ENCODE results near the gene TUBGCP6.

TUBGCP6 gene

DNA sequence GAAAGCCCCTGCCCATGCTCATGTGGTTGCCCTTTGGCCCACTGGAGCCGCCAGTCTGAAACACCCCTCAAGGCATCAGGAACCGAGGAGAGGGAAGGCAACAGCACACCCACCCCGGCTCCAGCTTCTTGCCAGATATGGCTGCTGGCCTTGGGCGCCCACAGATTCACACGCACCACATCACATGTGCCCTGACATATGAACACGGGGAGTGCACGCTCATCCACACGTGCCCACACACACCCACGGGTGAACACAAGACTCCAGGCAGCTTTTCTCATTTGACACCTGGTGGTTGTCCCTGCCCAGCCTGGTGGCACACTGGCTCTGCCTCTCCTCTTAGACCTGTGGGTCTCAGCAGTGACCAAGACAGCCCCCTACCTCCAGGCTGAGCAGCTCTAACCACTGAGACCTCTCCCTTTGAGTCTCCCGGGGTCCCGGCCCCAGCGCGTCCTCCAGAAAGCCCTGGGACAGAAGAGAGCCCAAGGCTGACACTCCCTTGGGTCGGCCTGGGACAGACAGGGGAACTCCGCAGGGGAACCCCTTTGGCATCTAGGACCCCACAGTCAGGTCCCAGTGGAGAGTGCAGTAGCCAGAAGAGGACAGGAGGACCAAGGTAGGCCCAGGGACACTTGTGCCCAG, 19.4 kb upstream of the TUBGCP6 start:
- no peak for DNase-seq

GRCh38 chr22:50262973-50263617, 18.3 kb upstream of the TUBGCP6 start:
- no peak for DNase-seq

- DNase-seq, result no peak
These were observed 17.7 kb upstream of the TUBGCP6 start for GRCh38 chr22:50262460-50262911.

DNA sequence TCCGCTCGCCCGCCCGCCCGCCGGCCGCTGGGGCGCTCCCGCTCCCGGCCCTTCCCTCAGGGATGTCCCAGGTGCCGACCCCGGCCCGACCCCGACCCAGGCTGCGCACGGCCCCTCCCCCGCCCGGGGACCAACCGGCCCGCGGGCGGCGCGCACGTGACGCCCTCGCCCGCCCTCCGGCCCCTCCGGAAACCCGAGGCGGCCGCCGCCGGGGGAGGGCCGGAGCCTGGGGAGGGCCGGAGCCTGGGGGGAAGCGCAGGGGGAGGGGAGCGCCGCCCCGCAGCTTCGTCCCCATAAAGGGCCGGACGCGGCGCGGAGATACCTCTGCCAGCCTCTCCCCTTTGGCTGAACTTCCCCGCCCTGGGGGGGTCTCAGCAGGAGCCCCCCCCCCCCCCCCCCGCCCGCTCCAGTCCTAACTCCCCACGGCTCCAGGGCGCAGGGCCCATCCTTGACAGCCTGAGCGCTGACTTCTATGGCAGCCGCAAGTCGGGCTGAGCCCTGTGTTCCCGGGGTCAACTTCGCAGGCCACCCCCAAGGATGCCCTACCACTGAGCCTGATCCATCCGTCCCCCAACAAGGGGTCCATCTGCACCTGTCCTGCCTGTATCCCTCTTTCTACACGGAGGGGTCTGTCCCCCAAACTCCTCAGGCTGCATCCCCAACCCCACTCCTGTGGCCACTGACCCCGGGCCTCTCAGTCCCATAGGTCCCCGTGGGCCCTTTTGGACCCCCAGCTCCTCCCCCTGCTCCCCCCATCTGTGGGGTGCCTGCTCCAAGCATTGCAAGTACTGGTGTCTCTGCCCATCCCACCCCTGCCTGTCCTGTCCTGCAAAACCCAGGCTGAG, 17.0 kb upstream of the TUBGCP6 start, which contains the start of gene MAPK12:
Gene MAPK12 (minus strand): TSS at position 69 of the 845 bp plus-strand sequence. CDS start 174 bp downstream, outside the sequence.
- DNase-seq, result no peak

DNA sequence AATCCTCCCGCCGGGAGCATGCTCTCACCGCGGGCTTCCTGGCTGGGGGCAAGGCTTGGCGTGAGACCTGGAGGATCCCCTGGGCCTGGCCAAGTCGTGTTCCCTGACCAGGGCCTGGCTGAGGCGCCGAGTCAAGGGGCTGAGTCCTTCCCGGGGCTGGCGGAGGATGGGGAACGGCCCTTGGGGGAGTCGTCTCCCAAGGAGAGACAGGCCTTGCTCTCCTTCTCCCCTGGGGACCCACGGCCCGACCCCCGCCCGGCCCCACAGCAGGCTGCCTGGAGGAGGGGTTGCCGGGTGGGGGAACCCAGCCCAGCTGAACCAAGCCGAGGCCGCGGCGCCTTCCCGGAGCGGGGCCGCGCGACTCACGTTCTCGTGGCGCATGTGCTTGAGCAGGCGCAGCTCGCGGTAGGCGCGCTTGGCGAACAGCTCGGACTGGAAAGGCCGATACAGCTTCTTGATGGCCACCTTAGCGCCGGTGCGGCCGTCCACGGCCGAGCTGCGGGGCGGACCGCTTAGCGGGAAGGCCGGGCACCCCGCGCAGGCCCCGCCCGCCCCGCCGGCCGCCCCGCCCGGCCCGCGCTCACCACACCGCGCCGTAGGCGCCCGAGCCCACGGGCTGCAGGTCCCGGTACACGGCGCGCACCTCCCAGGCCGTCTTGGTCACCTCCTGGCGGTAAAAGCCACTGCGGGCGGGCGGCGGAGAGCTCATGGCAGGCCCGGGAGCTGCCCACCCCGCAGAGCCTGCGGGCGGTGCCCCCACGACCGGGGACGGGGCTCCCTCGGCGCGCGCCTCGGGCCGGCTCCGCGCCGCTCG, 16.2 kb upstream of the TUBGCP6 start:
- DNase-seq, result no peak

GRCh38 chr22:50260434-50260800, 15.6 kb upstream of the TUBGCP6 start:
- no peak for DNase-seq

- no peak for DNase-seq
These were observed 14.5 kb upstream of the TUBGCP6 start for GRCh38 chr22:50259302-50259701.

DNA sequence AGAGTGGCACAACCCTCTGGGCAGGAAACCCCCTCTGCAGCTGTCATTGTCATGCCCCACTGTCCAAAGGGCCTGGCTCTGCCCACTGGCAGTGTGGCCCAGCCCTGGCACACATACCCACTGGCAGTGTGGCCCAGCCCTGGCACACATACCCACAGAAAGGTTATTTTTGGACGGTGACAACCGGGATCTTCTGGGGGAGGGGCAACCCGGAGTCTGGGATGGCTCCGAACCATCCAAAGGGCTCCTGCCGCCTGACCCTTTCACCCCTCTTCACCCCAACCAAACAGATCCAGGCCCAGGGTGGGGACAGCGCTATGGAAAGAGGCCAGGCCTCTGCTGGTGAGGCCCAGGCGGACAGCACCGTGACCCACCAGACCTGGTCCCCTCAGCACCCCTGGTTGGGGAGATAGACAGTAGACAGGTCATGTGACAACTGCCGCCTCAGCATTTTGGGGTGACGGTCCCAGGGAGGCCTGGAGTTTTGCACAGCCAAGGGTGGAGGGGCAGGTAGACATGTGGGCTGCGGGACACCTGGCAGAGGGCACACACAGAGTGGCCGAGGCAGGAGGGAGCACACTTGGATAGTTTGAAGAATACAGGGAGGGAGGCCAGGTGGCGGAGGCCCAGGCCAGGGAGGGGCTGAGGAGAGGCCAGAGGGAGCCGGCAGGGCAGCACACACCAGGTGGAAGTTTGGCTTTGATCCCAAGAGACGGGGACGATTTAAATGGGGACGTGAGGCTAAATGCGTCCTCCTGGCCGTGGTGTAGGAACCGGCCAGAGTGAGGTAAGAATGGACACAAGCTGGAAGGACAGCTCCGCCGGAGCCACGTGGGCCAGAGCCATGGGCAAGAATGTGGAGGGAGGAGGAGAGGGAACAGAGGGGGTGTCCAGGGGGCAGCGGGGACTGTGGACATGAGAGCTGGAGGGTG, 13.8 kb upstream of the TUBGCP6 start:
- no peak for DNase-seq

GRCh38 chr22:50257451-50258360, 12.9 kb upstream of the TUBGCP6 start:
- no peak for DNase-seq

DNA sequence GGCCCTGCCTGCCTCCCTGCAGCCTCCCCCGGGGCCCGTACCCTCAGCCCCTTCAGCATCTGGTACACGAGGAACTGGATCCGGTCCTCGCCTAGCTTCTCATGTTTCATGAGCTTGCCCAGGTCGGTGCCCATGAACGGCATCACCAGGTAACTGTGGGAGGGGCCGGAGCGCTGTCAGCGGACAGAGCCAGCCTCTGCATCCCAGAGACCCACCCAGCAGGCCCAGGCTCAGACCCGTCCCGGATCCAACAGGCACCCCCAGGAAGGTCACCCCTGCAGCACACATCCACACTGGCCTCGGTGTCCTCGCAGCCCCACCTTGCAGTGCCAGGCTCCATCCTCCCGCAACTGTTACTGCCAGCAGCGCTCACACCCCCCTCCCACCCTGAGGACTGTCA, 12.2 kb upstream of the TUBGCP6 start:
- DNase-seq, result no peak

GRCh38 chr22:50256258-50256862, 11.5 kb upstream of the TUBGCP6 start:
- no peak for DNase-seq

GRCh38 chr22:50255607-50256006, 10.8 kb upstream of the TUBGCP6 start:
- DNase-seq, result no peak

DNA sequence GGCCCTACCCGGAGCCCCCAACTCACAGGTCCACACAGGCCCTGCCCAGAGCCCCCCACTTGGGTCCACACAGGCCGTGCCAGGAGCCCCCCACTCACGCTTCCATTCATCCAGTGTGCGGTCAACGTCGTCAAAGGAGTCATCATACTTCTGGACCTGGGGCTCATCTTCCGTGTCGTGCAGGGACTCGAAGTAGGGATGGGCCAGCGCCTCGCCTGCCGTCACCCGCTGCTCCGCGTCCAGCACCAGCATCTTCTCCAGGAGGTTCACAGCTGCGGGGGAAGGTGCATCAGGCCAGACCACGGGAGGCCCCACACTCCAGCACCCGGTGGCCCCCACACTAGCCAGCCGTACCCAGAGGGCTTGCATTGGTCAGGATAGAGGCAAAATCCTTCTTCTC, 10.3 kb upstream of the TUBGCP6 start:
- DNase-seq, result no peak

DNA sequence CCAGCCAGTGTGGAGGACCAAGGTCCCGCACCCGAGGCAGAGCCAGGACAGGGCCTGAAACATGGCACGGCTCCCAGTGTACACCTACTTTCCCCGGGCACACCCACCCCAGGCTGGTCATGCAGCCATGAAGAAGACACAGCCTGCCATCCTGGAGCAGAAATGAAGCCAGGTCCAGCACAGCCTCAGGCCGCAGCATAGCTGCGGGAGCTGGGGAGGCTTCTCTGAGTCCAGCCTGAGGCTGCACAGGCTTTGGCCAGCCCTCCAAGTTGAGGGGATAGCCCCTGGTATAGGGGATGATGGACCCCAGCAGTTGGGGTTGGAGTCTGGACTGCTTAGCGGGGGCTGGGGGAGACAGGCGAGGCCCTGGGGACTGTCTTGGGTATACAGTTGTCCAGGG, 9.1 kb upstream of the TUBGCP6 start:
- no peak for DNase-seq

DNA sequence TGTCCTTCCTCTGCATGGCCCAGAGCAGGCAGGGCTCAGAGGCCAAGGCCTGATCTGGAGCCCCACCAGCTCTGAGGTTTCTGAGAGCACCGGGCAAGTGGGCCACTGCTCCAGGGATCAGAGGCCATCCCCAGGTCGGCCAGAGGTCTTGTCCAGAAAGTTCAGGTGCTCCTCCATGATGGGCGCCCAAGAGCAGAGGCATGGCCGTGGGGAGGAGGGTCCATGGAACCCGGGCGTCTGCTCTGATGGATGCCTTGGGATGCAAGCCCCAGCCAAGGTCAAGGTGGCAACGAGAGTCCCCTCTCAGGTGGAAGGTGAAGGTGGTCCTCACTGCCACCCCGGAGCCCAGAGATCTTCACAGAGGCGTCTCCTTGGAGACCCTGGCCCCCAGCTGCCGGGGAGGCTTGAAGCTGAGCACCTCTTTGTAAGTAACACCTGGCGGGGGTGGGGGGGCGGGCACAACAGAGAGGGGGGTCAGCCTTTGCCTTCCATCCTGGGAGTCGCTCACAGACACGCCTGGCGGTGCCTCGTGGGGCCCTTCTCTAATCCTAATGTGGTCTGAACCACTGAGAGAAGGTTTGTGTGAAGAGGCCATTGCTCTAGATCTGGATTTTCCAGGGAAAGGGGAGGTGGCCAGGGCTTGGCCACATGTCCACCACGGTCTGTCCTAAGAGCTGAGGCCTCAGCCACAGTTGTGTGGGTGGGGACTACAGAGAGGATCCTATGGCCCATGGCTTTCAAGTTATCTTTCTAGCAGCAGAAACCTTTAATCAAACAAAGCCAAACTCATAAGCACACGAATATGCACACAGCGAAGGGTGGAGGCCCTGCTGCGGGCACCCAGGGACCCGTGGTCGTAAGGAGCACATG, 8.5 kb upstream of the TUBGCP6 start:
- DNase-seq, result no peak

DNA sequence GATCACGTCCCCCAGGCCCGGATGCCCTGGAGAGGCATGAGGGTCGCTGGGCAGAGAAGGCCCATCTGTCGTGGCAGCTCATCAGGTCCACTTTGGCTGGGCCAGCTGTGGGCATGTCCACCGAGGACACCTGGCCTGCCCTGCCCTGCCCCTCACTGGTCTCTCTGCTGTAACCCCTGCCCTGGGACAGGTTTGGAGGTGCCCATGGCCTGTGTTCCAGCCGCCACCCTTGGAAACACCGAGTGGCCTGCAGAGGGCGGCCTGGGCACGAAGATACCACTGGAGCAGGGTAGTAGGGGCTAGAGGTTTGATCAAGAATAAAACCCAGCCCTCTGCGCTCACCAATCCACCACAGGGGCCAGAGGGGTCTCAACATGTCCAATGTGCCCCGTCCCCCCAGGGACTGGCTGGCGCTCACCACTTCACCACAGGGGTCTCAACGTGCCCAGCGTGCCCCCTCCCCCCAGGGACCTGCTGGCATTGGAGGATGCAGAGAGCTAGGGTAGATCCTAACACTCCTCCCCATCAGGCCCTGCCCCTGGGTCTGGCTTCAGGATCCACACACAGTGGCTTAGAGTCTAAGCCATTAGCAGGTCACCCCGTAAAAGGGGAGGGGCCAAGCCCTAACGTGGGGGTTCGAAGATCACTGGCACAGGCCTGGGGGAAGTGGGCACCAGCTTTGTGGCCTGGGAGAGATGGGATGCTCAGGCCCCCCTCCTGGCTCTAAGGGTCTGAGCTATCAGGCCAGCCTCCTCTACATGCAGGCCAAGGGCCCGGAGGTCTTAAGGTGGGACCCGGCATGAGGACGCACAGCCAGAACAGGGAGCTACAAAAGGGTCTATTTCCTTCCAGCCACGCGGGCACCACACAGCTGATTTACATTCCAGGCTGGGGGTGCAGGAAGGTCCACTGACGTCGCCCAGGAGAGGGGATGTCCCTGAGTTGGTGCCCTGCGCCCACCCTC, 7.5 kb upstream of the TUBGCP6 start:
- peak; percentile 70 for DNase-seq

DNA sequence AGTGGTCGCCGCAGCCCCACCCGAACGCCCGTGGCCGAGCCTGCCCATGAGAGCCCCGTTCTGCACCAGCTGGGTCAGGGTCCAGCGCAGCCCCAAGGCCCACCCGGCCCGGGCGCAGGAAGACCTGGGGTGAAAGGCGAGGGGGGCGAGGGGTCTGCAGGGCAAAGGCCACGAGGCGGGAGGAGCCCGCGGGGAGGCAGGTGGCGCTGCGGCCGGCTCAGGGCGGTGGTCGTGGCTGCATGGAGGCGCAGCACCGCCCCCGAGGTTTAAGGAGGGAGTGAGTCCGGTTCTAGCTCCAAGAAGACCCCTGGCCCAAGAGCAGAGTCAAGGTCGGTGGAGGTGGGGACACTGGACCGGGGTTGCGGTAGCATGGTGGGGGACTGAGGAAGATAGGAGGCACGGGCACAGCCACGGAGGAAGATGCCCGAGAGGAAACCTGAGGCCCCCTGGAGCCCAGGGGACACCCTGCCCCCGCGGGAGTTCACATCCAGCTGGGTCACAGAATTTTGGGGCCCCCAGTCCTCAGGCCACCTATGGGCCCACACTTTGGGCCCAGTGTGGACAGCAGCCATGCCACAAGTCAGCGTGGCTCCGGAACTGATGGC, 6.8 kb upstream of the TUBGCP6 start:
- DNase-seq, result no peak

Data from CD4-positive, alpha-beta T cell treated with Interferon gamma for 1 hour (primary cell).